ENCODE data around the gene NT5C3A.
A peak's percentile ranks its signal among the peaks of the same experiment; 100 is the strongest.

DNA sequence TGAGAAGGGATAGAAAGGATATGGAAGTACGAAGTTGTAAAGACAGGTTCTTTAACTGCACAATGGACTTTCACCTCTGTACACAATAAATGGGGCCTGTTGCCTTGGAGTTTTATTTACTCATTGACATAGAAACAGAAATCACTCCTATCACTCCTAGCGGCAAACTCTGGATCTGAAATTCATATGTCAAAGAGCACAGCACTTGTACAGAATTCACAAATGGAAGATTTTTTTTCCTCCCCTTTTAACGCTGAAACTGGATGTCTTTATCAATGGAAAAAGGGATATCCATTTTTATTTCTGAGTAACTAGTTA is 18.2 kb downstream of the NT5C3A start:
- TF ChIP-seq CTCF (IDR thresholded peaks at IDR 0.05 in 4 of 5, conservative IDR thresholded peaks at IDR 0.05 in 1 of 5) (peak in 1 of 5 experiments; percentile 22), POLR2A (IDR thresholded peaks at IDR 0.05) (no peak)

All from gastrocnemius medialis (tissue), 4 donors.